IPS-NIHi7 (cell line): ENCODE results near the gene TSPAN31.

Experiments
- DNase-seq: peaks from one replicate; pipeline ENCODE4 v3.0.0; 2012; ENCODE audit warnings: mixed read lengths; ENCODE audit errors: extremely low spot score

TSPAN31 gene

DNA sequence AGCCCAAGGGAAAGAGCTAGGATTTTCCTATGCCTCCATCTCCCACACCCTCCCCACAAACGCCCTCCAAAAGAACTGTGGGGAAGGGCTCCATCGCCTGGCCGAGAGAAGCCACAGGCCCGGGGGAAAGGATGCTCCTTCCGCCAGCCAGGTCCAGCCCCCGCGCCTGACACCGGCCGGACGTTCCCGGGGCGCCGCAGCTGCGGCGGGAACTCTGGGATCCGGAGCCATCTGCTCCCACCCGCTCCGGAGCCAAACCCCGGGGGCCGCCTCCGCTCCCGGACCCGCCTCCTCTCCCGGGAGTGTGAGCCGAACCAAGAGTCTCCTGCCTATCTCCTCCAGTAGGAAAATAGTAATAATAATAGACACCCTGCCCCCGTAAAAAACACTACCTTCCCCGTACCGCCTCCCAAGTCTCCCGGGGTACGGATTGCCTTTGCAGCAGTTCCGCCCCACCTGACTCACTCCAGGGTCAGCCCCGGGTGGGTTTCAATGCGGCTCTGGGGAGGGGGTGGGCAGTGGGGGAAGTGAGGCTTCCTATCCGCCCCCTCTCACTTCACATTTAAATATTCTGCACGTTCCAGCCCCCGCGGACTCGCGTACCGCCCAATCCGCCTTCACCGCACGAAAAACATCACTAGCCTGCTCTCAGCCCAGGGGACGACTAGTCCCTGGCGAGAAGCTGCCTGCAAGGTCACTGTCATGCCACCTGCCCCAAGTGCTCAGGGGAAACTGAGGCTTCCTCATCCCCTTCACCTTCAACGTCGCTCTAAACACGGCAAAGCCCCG lies 8.7 kb upstream of the TSPAN31 start:
- peak; percentile 88 for DNase-seq

DNA sequence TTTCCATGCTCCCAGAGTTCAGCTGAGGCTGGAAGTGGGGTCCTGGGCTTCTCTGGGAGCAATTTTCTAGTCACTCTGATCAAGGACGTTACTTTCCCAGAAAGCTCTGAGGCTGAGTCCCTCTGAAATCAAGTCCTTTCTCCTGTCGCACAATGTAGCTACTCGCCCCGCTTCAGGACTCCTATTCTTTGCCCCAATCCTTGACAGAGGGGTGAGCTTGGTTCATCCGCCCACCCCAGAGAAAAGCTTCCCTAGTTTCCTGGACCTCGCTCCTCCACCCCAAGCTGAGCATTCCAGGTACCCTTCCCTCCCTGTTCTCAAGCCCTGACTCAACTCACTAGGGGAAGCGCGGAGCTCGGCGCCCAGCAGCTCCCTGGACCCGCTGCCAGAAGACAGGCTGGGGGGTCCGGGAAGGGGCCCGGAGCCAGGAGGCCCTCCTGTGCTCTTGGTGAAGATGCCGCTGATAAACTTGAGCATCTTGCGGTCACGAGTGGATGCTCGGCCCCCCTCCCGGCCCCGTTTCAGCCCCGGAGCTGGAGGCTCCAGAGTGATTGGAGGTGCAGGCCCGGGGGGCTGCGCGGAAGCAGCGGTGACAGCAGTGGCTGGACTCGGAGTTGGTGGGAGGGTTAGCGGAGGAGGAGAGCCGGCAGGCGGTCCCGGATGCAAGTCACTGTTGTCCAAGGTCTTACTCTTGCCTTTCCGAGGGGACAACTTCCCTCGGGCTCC lies 7.9 kb upstream of the TSPAN31 start:
- DNase-seq = no peak

DNA sequence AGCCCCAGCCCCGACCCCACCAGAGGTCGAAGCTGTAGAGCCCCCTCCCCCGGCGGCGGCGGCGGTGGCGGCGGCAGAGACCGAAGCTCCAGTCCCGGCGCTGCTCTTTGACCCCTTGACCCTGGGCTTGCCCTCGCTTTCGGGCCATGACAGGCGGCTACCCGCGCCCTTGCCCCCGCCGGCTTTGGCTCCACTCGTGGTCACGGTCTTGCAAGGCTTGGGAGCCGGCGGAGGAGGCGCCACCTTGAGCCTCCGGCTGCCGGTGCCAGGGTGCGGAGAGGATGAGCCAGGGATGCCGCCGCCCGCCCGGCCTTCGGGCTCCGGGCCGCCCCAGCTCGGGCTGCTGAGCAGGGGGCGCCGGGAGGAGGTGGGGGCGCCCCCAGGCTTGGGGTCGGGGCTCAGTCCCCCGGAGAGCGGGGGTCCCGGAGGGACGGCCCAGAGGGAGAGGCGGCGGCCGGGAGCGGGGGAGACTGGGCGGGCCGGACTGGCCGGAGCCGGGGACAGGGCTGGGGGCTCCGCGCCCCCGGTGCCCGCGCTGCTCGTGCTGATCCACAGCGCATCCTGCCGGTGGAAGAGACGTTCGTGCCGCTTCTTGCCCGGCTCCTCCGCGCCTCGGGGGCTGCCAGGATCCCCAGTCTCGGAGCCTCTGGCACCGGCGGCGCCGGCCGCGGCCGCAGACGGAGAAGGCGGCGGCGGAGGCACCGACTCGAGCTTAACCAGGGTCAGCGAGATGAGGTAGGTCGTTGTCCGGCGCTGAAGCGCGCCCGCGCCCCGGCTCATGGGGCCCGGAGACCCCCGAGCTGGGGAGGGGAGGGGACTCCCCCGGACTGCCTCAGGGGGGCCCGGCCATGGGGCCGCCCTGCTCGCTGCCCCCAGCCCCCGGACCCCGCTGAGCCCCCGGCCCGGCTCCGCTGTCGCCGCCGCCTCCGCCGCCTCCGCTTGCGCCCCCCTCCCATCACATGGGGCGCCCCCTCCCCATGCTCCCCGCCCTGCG lies 7.1 kb upstream of the TSPAN31 start:
- DNase-seq = no peak

DNA sequence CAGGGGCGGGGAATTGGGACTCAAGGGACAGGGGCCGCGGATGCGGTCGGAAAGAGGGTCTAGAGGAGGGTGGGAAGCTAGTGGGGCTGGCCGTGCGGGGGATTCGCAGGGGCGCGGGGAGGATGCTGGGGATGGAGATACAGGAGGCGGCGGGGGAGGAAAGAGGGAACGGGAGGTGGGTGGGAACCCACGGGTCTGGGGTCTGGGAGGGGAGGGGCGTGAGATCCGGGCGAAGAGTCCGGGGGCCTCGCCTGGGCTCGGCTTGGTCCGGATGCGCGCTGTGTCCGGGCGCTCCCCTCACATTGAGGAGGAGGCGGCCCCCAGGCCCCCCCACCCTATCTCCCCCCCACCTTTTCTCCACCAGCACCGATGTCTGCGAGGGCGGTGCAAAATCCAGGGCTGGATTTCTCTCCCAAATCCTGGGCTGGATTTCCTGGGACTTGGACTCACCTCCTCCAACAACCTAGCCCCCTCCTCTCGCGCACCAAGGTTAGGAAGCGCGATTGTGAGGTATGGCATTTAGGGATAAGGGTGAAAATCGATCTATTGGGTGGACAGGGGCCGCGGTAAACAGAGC lies 6.1 kb upstream of the TSPAN31 start, which contains the start of gene AGAP2:
TSS of gene AGAP2 (minus strand) at position 82 of the 577 bp plus-strand sequence. CDS start 496 bp downstream, outside the sequence.
- DNase-seq = peak; percentile 67

DNA sequence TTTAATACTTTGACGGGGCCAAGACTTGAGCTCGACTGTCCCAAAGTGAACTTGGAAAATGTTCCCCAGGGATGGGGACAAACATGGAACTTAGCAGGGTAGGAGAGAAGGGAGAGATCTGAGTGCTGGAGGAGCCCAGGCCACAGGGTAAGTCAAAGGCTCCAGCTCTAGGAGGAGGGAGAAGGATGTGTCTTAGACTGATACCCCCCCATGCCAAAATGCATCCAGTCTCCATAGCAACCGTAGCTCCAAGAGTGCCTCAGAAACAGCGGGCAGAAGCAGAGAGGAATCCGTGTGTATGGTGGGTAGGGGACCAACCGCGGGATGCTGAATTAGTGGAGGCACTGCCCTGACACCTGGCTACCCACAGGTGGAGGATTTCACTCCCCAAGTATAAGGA lies 5.5 kb upstream of the TSPAN31 start:
- DNase-seq = no peak

DNA sequence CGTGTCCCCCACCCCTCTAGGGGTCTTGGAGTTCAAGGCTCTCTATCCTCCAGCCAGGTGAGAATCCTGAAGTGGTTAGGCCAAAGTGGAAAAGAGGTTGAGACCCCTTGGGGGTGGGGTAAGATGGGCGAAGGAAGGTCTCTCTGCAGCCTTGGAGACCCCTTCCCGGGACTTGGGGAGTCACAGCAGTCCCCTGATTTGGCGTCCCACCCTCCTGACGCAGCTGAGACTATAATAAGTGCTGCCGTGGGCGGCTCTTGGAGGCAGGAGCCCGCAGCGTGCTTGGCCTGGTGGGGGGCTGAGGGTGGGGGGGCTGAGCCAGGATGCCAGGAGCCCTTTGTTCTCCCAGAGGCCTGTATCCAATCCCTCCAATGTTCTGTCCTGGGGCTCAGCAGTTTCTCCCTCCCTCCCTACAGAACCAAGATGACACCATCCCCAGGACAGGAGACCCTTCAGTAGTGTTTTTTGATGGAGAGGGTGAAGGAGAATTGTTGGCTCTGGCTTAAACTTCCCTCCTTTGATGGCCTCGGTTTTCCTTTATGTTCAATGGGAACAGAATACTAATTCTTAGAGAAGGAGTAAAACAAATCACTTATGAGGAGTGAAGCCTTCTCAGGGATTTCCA lies 4.8 kb upstream of the TSPAN31 start:
- no peak for DNase-seq

DNA sequence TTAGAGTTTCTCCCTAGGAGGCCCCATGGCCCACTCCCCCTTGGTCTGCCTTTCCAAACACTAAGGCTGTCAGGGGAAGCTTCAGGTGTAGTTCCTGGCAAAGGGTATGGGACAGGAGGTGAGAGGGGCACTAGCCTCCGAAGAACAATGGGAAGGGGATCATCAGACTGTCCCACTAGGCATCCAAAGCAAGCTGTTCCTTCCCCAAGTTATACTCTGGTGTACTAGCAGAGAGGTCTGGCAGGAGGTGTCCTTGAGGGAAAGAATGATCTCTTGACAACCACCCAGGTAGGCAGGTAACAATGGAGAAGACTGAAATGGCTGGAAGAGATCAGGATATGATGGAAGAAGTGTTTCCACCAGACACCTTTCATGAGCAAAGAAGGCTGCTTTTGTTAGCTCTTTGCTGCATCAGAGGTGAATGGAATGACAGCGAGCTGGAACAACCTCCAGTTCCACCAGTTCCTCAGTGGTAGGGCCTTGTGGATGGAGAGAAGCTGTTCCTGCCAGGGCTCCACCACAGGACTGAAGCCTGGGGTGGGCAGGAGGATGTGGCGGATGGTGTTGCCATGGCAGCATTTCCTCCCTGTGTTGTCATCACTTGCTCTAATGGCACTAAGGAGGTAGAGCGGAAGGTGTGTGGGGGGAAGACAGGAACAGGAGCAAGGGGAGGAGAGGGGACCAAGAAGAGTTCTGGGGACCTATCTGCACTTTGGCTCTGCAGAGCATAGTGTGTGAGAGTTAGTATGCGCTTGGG lies 4.0 kb upstream of the TSPAN31 start:
- DNase-seq = no peak

DNA sequence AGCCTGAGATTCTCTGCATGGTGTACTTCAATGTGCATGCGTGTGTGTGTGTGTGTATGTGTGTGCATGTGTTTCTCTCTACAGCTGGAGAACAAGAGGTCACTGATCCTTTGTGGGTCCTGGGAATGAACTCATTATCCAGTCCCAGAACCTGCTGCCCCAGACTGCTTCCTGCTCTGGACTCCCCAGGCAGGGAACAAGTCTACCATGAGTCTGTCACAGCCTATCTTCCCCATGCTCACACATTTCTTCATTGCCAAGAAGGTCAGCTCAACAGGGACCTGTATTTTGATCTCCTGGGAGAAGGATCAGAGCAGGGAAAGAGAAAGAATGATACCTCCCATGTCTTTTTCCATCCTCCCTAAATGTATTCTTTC lies 3.4 kb upstream of the TSPAN31 start:
- DNase-seq = no peak

DNA sequence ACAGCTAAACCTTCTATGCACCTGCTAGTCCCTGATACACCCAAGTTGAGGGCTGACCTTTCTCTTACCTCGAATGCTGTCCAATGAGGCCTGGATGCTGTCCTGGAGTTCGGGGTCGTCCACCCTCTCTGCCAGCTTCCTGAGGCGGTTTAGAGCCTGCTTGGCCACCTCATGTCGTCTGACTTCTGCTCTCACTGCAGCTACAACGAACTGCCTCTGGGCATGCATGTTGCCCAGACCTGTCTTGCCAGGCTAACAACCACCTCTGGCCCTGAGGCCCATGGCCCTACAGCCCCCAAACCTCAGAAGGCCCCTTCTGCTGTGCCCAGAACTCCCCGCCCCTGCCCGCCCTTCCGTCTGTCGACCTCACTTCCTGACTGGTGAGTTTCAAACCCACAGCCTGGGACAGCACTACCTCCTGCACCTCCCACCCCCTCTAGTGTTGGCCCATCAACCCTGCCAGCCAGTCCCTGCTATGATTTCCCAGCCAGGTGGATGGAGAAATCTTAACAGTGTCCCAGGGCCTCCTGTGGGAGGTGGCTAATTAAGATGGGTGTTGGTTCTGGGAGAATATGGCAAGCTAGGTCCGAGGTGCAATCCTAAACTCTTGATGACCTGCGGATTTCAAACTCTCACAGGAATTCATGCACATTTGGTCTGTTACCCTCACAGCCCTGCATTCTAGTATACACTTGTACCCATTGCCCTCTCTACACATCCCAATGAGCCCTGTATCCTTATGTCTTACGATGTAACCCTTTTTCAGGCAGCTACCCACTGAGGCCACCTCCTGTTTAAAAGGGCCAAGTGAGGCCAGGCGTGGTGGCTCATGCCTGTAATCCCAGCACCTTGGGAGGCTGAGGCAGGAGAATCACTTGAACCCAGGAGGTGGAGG lies 2.7 kb upstream of the TSPAN31 start:
- no peak for DNase-seq

DNA sequence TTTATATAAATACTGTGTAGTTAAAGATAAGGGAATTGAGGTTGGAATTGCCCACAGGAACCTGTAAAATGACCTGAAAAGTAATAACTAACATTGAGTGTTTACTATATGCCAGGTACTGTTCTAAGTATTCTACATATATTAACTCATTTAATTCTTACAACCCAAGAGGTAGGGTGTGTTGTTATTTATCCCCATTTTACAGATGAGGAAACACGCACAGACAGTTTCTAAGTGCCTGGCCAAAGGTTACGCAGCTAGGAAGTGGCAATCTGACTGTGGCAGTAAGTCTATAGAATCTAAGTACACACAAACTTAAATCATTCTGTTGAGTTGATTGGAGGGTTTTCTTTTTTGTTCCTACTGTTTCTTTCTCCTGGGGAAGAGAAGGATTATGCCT lies 1.1 kb upstream of the TSPAN31 start:
- DNase-seq = no peak

DNA sequence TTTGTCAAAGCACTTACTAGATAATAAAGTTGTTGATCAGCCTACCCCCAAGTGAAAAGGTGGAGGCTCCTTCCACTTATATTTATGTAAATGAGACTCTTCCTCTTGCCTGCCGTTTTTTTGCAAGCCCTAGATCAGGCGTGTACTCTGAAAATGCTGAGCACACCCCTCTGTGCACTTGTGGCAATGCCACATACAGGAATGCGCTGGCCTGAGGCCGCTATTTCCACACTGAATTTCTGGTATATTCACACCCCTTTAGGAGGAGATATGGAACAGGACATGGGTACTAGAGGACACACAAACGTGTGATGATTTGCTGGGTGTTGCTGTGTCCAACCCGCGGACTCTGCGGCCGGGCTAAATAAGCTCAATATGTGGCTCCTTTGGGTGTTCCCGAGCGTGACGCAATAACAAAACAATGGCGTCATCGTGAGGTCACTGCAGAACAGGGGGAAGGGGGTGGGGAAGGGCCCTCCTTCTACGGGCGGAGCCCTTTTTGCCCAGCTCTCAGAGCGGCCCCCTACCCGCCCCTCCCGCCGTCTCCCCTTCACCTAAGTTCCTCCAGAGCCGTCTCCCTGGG lies 554 bp upstream of the TSPAN31 start:
- DNase-seq = peak; percentile 59

DNA sequence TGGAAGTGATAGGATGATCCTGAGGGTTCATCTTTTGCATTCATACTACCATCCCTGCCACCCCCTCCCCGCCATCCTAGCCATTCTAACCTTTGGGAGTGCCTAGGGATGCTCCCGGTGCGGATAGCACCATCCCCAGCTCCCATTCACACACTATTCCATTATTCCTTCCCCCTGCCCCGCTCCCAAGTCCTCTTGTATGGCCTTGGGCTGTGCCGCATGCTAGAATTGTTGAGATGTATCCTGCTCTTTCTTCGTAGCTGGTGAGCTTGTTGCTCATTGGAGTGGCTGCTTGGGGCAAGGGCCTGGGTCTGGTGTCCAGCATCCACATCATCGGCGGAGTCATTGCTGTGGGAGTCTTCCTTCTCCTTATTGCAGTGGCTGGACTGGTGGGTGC lies 644 bp downstream of the TSPAN31 start:
- DNase-seq = no peak

DNA sequence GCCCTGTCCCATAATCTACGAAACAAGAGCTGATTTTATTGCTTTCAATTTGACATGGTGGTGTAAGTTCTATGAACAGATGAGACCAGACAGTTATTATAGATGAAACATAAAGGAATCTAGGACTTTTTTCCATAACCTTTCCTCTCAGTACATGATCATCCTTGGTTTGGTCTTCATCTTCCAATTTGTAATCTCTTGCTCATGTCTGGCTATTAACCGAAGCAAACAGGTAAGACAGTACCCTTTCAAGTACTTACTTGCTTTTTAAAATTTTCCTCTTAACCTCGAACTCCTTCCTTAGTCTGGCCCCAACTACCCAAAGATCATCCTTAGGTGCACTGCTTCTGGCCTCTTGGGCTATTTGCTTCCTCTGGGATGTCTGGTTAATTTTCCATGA lies 1.2 kb downstream of the TSPAN31 start:
- no peak for DNase-seq

DNA sequence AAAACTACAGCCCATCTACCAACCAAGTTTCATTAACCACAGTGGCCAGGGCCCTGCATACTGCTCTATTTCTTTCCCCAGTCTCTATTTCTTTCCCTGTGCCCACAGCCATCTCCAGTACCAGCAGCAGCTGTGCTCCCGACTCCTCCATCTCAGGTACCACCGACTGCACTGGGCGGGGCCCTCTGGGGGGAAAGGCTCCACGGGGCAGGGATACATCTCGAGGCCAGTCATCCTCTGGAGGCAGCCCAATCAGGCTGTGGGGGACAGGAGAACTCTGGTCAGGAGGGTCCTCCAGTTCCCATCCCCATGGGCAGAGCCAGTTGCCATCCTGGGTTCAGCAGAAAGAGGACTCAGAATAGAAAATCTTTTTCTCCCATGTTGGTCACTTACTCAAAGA lies 4.2 kb downstream of the TSPAN31 start:
- no peak for DNase-seq

DNA sequence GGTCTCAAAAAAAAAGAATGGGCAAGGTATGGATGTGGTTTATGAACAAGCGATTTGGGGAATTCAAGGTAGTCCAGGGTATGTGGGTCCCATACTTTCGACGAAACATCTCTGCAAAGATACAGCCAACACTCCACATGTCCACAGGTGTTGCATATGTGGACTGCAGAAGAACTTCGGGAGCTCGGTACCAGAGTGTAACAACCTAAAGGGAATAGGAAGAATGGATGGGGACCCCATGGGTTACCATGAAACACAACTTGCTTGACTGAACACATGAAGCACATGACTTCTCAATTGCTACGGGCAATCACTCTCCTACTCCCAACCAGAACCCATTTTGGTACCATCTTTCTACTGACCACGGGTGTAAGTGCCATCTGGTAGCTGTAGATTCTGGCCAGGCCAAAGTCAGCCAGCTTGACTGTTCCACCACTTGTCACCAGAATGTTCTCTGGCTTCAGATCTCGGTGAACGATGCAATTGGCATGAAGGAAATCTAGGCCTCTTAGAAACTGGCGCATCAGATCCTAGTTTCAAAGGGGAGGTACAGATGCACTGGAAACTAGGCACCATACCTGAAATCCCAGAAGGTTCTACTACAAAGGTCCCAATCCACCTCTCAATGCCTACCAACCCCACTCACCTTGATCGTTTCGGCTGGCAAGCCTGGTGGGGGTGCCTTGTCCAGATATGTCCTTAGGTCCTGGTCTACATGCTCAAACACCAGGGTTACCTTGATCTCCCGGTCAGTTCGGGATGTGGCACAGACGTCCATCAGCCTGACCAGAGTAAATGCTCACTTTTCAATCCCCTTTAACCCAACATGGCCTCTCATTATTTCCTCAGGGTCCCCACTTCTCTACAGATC lies 6.0 kb downstream of the TSPAN31 start:
- DNase-seq = no peak

DNA sequence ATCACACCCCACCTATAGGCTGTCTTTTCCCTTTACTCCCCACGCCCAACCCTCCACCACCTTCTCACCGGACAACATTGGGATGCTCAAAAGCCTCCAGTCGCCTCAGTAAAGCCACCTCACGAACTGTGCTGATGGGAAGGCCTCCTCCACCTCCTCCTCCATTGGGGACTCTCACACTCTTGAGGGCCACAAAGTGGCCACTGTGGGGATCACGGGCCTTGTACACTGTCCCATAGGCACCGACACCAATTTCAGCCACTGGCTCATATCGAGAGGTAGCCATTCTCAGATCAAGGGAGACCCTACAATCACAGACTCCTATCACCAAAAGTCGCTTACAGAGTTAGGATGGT lies 6.6 kb downstream of the TSPAN31 start:
- DNase-seq = no peak

DNA sequence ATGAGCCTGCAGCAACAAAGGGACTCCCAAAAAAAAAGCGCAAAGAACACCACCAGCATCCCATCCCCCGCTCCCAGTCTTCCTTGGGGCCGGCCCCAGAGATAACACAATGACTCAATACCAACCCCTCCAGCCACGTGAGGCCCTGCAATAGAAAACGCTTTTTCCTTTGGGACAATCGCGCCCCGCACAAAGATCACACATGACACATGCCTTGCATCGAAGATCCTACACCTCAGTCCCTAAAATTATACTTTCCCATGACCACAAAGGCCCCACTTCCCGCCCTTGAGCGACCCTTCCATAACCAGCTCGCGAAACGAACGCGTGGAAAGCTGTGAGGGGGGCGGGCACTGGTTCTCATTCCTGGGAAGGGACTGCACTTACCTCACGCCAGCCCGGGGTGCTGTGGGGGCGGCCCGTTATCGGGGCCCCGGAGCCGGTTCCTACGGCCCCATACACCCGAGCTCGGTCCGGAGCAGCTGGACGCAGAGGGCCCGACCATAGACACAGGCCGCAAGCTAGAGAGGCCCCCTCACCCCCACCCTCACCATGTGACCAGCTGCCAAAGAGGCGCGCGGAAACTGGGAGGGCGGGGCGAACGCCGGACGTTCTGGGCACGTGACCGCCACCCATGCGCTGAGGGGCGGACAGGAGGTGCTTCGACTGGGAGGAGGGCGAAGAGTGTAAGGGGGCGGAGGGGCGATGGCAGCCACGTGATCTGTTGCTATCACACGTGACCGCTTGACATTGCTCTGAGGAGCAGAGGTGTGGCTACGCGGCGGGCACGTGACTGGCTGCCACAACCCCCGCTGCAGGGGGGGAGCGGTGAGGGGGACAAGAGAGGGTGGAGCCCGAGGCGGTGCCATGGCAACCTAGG lies 7.2 kb downstream of the TSPAN31 start, which contains the start of gene CDK4:
TSS of gene CDK4 (minus strand) at position 523 of the 880 bp plus-strand sequence. CDS start 593 bp downstream, outside the sequence.
- DNase-seq = peak; percentile 96
